Ammon's horn (tissue), 1 donor: ENCODE data around the gene ANAPC15.

ENCODE experiments used
- DNase-seq: peaks from one replicate; pipeline ENCODE4 v3.0.0-alpha.2; 2016; ENCODE audit warnings: low spot score

ANAPC15 gene

DNA sequence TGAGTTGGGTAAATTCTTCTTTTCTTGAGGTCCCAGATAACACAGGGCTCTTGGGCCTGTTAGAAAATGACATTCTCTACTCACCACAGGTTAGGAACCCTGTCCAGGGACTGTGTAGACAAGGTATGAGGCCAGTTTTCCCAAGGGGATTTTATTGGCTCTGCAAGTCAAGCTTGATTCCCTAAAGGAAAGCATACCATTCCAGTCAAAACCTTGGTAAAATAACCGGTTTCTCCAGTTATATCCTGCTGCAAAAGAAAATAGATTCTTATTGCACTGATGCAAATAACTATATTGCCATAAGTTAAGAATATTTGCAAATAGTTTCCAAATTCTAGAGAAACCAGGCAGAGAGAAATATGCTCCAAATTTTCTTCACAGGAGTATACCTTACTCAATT, 13.5 kb upstream of the ANAPC15 start:
- no peak for DNase-seq

DNA sequence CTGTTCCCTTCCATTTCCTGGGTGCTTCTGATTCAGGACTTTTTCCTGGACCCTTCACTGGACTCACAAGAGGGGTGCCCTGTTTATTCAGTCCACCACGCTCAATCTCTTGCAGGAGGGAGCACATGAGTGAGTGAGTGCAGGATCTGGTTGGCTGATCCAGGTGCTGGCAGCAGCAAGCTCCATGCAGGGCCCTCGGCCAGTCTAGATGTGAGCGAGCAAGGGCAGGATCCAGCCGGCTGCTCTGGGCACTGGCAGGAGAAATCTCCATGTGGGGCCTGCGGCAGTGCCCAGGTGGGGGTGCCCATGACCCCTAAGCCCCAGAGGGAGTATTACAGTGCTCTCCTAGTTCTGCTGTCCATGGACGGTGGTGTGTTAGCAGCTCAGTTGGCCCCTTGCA, 11.6 kb upstream of the ANAPC15 start:
- DNase-seq = no peak

DNA sequence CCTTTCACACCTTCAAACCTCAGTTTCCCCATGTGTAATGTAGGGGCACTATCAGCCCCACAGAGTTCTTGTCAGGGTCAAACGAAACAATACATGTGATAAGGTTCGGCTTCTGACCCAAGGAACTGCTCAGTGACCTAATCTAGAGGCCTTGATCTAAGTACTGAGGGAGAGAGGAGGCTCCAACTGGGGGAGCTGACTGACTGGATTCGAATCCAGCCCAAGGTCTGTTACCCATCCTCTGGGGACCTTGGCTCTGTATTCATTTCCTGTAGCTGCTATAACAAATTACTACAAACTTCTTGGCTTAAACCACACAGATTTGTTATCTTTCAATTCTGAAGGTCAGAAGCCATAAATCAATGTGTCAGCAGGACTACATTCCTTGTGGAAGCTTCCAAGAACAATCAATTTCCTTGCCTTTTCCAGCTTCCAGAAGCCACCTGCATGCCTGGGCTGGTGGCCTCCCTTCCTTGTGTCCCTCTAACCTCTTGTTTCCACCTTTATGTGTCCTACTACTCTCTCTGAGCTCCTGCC, 10.7 kb upstream of the ANAPC15 start:
- DNase-seq = no peak

DNA sequence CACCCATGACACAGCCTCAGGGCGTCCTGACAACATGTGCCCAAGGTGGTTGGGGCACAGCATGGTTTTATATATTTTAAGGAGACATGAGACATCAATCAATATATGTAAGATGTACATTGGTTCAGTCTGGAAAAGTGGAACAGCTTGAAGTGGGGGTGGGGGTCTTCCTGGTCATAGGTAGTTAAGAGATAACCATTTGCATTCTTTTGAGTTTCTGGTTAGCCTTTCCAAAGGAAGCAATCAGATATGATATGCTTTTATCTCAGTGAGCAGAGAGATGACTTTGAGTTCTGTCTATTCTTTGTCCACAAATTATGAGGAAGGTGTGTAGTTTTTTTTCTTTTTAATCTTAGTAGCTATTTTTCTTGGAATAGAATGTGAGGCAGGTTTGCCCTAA, 10.1 kb upstream of the ANAPC15 start:
- DNase-seq = no peak

- DNase-seq = no peak
Observed at GRCh38 chr11:72120930-72121329, 8.4 kb upstream of the ANAPC15 start.

DNA sequence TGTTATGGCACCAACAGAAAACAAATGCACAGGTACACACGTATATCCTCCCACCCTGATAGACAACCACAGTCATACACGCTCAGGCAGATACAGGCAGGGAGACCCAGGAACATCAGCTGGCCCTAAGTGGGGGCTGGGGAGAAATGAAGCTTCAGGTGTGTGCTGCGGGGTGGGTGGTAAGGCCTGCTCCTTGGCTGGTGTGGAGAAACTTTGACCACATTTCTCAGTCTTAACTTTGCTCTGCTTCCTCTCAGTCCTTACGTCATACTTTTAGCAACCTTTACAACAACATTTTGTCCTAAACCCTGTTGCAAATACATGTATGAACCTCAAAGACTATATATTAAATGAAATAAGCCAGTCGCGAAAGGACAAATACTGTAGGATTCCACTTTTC, 6.7 kb upstream of the ANAPC15 start:
- DNase-seq = no peak

GRCh38 chr11:72116019-72116755, 3.7 kb upstream of the ANAPC15 start:
- no peak for DNase-seq

GRCh38 chr11:72114570-72114969, 2.1 kb upstream of the ANAPC15 start:
- DNase-seq = no peak

DNA sequence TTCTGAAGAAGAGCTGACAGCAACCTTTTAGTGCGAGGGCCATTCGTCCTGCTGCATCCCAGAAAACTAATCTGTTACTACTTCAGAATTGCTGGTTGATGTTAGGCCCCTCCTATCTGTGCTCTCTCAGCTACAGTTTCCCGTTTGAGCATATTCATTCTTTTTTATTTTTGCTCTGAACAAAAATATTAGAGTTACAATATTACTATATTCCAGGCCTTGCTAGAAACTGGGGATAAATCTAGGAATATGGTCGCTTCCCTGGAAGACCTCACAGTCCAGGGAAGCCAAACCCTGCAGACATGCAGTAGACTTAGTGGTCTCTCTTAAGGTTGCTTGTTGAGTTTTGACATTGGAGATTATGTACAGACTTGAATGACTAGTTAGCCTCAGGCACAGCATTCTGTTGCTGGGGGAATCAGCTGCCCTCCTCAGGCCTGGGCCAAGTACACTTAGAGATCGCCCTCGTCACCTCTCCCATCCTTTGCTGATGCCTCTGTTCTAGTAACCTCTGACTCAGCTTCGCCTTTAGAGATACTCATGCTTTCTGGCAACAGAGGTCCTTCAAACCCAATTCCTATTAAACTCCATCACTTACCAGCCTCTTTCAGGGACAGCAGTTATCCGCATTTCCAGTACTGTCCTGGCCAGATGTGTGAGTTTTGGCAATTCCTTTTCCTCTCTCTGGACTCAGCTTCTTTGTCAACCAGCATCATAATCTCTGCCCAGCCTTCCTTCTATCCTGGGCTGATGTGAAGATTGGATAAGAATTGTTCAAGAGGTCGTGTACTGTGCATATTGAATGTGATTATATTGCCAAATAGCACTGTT, 698 bp upstream of the ANAPC15 start:
- no peak for DNase-seq

DNA sequence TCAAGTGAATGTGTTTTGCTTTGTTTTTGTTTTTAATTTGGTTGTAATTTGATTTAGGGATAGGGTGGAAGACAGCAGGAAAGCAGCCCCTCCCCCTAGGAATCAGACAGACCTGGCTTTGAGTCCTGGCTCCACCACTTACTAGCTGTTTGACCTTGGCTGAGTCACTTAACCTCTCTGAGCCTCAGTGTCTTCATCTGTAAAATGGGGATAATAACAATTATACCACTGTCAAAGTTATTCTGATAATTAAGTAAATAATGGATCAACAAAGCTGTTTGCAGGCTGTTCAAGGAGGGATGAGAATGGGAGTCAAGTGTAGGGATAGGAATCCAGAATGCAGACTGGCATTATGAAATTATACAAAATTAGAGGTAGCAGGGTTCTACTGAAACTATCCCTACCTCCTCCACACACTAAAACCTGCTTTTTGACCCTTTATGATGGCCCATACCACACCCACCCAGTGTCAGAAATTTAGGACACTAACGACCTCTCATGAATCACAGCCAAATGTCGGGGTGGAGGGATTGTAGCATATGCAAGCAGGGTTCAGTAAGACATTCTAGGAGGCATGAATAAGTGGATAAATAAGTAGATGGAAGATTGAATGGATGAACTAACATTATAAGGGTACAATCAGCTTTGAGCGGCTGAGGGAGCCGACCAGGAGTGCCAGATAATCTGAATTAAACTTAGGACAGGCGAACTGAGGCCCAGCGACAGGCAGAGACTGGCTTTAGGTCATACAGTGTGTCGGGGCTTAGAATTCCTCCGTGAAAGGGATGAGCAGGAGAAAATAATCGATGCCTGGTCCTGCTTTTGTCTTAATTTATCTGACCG, 974 bp downstream of the ANAPC15 start:
- no peak for DNase-seq

- DNase-seq = no peak
Observed at GRCh38 chr11:72105888-72106287, 6.6 kb downstream of the ANAPC15 start, which contains the start of gene TOMT. TSS of gene TOMT (plus strand) at chr11:72105924. CDS start at chr11:72105952, 28 bp downstream.

DNA sequence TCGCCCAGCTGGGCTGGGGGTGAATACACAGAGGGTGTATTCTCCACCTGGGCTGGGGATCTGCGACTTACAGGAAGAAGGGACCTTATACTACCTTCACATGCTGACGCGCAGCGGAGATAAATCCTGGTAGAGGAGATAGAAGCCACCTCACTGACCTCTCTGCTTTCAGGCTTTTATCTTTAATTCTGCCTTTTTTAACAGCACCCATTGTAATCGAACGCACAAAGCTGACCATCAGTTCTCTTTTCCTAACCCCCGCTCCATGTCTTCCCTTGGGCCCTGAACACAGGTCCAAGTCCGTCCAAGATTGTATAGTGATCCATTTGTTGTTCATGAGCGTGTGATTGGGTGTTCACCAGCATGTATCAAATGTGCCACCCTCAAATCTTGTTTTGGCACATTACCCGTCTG, 8.7 kb downstream of the ANAPC15 start:
- DNase-seq = no peak

DNA sequence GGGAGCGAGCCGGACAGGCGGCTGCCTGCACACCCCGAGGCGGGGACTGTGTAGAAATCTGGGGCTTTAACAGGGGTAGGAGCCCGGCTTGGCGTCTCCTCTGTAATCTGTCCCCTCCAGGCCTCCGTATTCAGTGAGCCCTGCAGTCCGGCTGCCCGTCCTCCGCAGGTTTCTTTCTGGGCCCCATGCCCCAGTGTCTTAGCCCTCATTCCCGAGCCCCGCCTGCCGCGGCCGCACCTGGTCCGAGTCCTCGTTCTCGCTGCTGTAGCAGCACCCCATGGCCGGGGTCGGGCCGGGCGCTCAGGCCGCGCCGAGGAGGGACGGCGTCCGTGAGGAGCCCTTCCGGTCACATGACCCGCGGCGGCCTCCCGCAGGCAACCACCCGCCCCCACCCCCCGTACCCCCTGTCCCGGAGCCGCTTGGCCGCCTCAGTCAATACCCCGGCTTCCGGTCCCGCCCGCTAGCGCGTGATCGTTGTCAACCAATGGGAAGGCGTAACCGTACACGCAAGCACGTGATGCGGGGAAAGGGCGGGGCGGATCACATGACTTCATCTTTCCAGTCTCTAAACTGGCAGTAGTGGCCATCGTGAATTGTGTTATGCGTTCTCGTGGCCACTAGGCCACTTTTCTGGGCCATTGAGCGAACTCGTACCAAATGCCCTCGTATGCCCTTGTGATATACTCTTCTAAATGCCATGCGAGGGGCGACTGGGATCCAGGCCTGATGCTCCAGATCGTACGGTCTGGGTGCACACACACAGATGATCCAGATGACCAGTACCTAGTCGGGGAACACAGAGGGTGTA, 9.3 kb downstream of the ANAPC15 start, which contains the start of gene LAMTOR1:
LAMTOR1 (minus strand) TSS at position 352 of the 808 bp plus-strand sequence; CDS start at position 279, 73 bp downstream.
- DNase-seq = peak; percentile 98

DNA sequence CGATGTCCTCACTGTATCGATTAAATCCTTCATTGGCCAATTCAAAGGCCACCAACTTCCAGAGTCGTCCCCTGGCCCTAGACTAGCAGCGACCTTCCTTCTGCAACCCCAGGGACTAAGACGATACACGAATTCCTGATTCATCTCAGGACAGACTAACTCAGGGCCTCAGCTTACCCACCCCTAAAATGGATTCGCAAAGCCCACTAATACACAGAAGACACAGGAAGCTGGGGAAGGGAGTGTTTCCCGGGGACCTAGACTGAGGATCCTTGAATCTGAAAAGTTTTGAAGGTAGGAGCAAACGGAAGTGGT, 9.9 kb downstream of the ANAPC15 start:
- DNase-seq = no peak

- DNase-seq = no peak
Observed at GRCh38 chr11:72102162-72102561, 10.3 kb downstream of the ANAPC15 start.

GRCh38 chr11:72100462-72100861, 12.0 kb downstream of the ANAPC15 start:
- no peak for DNase-seq

DNA sequence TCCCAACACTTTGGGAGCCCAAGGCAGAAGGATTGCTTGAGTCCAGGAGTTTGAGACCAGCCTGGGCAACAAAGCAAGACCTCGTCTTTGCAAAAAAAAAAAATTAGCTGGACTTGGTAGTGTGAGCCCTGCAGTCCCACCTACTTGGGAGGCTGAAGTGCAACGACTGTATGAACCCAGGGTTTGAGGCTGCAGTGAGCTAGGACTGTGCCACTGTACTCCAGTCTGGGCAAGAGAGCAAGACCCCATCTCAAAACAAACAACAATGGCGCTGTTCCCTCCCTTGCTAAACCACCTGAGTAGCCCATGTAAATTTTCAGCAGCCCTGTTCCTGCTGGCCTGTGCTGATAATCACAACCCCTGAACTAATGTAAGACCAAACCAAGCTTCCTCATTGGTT, 12.5 kb downstream of the ANAPC15 start:
- DNase-seq = no peak

DNA sequence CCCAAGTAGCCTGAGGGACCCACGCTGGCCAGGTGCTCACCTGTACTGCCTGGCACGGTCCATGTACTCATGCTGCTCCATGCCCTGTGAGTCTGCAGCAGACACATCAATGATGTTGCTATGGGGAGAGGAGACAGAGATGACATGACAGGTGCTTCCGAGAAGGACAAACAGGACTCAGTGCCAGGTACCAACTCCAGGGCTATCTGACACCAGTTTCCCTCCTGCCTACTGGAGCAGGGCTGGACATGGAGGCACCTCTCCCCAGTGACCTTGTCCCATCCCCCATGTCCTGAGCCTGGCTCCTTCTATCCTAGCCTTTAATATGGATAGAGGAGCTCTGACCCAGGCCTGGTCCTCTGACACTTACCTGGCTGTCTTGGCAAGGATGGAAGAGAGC, 13.8 kb downstream of the ANAPC15 start:
- no peak for DNase-seq

DNA sequence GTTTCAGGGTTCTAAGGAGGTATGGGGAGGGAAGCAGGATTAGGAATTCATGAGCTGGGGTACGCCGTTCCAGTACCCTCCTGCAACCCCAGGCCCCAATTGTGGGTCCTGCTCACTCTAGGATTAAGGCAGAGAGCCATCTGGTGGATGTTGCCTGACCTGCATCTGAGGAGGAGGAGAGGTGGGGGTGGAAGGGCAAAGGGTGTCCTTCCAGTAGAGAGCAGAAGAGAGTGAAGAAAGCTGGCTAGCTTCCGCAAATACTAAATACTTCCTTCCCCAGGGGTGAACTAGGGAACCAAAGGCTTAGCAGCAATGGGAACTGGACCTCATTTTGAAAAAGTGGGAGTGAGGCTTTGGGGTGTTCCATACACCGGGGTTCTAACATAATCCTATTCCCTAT, 21.2 kb downstream of the ANAPC15 start:
- DNase-seq = peak; percentile 87

DNA sequence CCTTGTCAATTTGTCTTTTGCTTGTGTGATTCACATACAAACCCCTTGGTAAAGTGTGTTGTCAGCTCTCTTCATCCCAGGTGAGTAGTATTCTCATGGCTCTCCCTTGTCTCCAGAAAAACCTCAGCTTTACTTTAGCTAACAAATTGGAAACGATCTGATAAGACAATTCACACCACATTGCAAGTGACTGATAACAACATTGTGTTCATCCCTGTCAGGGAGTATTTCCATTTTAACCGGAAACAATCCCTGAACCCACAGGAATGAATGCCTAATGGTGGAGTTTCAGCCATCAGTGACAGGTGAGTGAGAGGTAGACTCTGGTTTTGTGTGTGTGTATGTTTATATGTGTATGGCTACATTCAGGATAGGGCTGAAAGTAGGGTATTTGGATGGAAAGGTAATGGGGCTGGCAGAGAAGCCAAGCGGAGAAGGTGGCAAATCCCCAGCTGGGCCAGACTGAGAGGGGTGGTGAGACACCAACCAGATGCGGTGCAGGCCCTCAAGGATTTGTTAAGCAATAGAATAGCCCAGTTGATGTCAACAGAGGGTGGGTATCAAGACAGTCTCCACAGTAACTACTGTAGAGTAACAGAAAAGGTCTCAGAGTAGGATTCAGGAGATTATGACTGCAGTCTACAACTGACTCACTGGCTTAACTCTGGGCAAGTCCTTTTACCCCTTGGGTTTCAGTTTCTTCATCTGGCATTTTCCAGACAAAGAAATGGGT, 24.3 kb downstream of the ANAPC15 start:
- no peak for DNase-seq
